ENCODE results near the gene KDM5A.

GRCh38 chr12:332581-333205, 56.4 kb downstream of the KDM5A start:
- TF ChIP-seq CTCF (conservative IDR thresholded peaks at IDR 0.05; ENCODE audit: low read depth in 2 of 2) (no peak), EZH2 (IDR thresholded peaks at IDR 0.05; ENCODE audit: low read depth, unreplicated experiment) (no peak)
